Breast epithelium (tissue), 4 donors: ENCODE data around the gene TXNL1. TPM values are rescaled to one million over a fixed set of nuclear protein-coding genes. Genes with fewer than 3 reads are reported as not detected.

ENCODE experiments used
- DNase-seq, 2 donors: peaks; one replicate each; pipeline ENCODE4 v3.0.0-alpha.2; 2019; ENCODE audit warnings: low spot score in 2 of 2
- H3K27ac ChIP-seq, 2 donors: fragments of 200-600 bp; sonication (generic) in 1 of 2; one replicate each; pipeline ENCODE4 v1.5.1; 2016 to 2019; ENCODE audit warnings: mild to moderate bottlenecking in 1 of 2
- H3K27me3 ChIP-seq, 2 donors: fragments of 200-600 bp; sonication (generic) in 1 of 2; one replicate each; pipeline versions ENCODE4 v1.5.1 to v1.6.0; 2017 to 2019; ENCODE audit warnings: control low read depth in 1 of 2, mild to moderate bottlenecking in 1 of 2
- H3K36me3 ChIP-seq: fragments of 200-600 bp; one replicate; pipeline ENCODE4 v1.5.1; 2019
- H3K4me1 ChIP-seq, 2 donors: fragments of 200-600 bp; sonication (generic); one replicate each; pipeline ENCODE4 v1.5.1; 2016 to 2019; ENCODE audit warnings: control low read depth in 1 of 2
- H3K4me3 ChIP-seq, 3 donors: fragments of 200-600 bp; sonication (generic); 1 replicate in 2 of 3; 2 replicates in 1 of 3; pipeline ENCODE4 v1.5.1; 2016 to 2019; ENCODE audit warnings: mild to moderate bottlenecking in 3 of 3, moderate library complexity in 2 of 3
- H3K9me3 ChIP-seq, 2 donors: fragments of 200-600 bp; sonication (generic) in 1 of 2; one replicate each; pipeline ENCODE4 v1.5.1; 2016 to 2019; ENCODE audit warnings: control low read depth in 1 of 2
- CTCF ChIP-seq, 3 donors: fragments of 450-650 bp; IDR thresholded peaks; one replicate each; pipeline ENCODE4 v1.5.1; 2016 to 2017; ENCODE audit warnings: antibody characterized with exemption in 3 of 3, mild to moderate bottlenecking in 3 of 3, moderate library complexity in 3 of 3
- POLR2A ChIP-seq: fragments of 450-650 bp; IDR thresholded peaks from one replicate; pipeline ENCODE4 v1.6.1; 2016; ENCODE audit warnings: antibody characterized with exemption, mild to moderate bottlenecking, moderate library complexity
- POLR2AphosphoS5 ChIP-seq, 3 donors: sonication (generic); formaldehyde crosslinking; IDR thresholded peaks; one replicate each; pipeline ENCODE4 v1.6.1; 2017; ENCODE audit warnings: antibody characterized with exemption in 3 of 3
- intact Hi-C: fragments of 100-400 bp; cut with DNase I; formaldehyde crosslinking; loops from one replicate; pipeline ENCODE4 v1.15.1; 2023; ENCODE audit warnings: low total_unique reads
- total RNA-seq, 3 donors: library from RNA; depleted of rRNA; stranded (reverse); fragments of >200 nt; gene quantifications; one replicate each; pipeline ENCODE4 v1.1.0, GENCODE V29; 2016

The TXNL1 gene
- total RNA-seq, 3 donors from 2014 or later, result 35.4 to 47.0 (median 45.5) TPM

DNA sequence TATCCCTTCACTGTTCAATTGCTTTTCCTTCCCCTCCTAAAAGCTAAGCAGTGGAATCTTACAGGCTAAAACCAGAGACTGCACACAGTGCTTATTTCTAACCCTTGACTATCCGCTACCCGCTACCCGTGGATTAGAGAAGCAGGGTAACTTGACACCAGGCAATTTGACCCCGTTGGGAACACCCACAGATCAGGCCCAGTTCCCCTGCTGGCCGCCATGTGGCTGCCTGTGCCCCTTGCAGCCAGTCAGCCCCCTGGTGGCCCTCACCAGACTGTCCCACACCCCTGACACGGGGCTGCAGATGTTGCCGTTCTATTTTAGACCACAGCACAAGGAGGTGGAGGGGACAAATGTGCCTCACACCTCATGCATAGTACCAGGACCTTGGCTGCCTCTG, 74.8 kb downstream of the TXNL1 start:
- H3K27ac ChIP-seq, result peak overlapping the region; percentile 33 to 68
- H3K4me1 ChIP-seq, result no peaks in the 10 kb centered on the region
- no peak for DNase-seq
- no peaks in the 10 kb centered on the region for H3K36me3 ChIP-seq
- intact Hi-C loops, result no loop called here
- TF ChIP-seq POLR2A, result no peak
- no peak for TF ChIP-seq POLR2AphosphoS5 (IDR thresholded peaks at IDR 0.05)
- TF ChIP-seq CTCF (IDR thresholded peaks at IDR 0.05), result no peak
- no peak overlapping the region for H3K4me3 ChIP-seq
- H3K27me3 ChIP-seq, result no peaks in the 10 kb centered on the region
- H3K9me3 ChIP-seq, result no peaks in the 10 kb centered on the region

GRCh38 chr18:56562479-56562878, 75.9 kb downstream of the TXNL1 start:
- Histone ChIP-seq H3K36me3 (no peaks in the 10 kb centered on the region), H3K4me1 (no peaks in the 10 kb centered on the region), H3K9me3 (no peaks in the 10 kb centered on the region), H3K27me3 (no peaks in the 10 kb centered on the region), H3K27ac (no peak overlapping the region), H3K4me3 (no peak overlapping the region)
- intact Hi-C loops, result no loop called here
- no peak for TF ChIP-seq POLR2AphosphoS5 (IDR thresholded peaks at IDR 0.05)
- TF ChIP-seq CTCF (IDR thresholded peaks at IDR 0.05), result no peak
- no peak for TF ChIP-seq POLR2A
- DNase-seq, result no peak

DNA sequence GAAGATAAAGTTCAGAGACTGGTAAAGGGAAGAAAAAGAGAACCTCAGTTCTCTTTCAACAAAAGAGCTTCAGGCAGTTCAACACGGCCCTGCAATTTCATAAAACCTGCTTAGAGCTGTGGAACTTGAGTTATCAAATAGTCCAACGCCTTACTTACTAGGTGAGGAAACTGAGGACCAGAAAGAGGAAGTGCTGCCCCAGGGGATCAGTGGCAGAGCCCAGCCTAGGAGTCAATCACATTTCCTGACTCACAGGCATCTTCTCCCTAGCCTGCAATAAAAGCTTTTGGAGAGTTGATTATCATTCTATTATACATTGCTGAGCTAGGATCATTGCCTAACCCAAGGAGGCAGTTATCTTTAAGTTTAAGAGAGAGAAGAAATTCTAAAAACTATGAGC, 77.4 kb downstream of the TXNL1 start:
- intact Hi-C loops, result no loop called here
- H3K9me3 ChIP-seq, result no peaks in the 10 kb centered on the region
- H3K4me3 ChIP-seq, result no peak overlapping the region
- no peak for DNase-seq
- no peaks in the 10 kb centered on the region for H3K36me3 ChIP-seq
- no peak for TF ChIP-seq POLR2AphosphoS5 (IDR thresholded peaks at IDR 0.05)
- no peak for TF ChIP-seq CTCF (IDR thresholded peaks at IDR 0.05)
- H3K27ac ChIP-seq, result no peak overlapping the region
- H3K27me3 ChIP-seq, result no peaks in the 10 kb centered on the region
- no peaks in the 10 kb centered on the region for H3K4me1 ChIP-seq

- TF ChIP-seq POLR2AphosphoS5 (IDR thresholded peaks at IDR 0.05), result no peak
- H3K27ac ChIP-seq, result no peak overlapping the region
- H3K9me3 ChIP-seq, result no peaks in the 10 kb centered on the region
- H3K4me3 ChIP-seq, result no peak overlapping the region
- H3K27me3 ChIP-seq, result no peaks in the 10 kb centered on the region
- no peaks in the 10 kb centered on the region for H3K36me3 ChIP-seq
- no peaks in the 10 kb centered on the region for H3K4me1 ChIP-seq
- intact Hi-C loops, result no loop called here
- no peak for DNase-seq
Observed at GRCh38 chr18:56559044-56559443, 79.3 kb downstream of the TXNL1 start.

GRCh38 chr18:56556907-56557306, 81.5 kb downstream of the TXNL1 start:
- Histone ChIP-seq H3K4me3 (no peak overlapping the region), H3K27ac (no peak overlapping the region), H3K4me1 (no peaks in the 10 kb centered on the region), H3K9me3 (no peaks in the 10 kb centered on the region), H3K27me3 (no peaks in the 10 kb centered on the region), H3K36me3 (no peaks in the 10 kb centered on the region)
- no peak for DNase-seq
- intact Hi-C loops, result no loop called here
- TF ChIP-seq CTCF (IDR thresholded peaks at IDR 0.05) (no peak), POLR2AphosphoS5 (IDR thresholded peaks at IDR 0.05) (no peak), POLR2A (no peak)

- no peaks in the 10 kb centered on the region for H3K4me1 ChIP-seq
- no peak overlapping the region for H3K27ac ChIP-seq
- TF ChIP-seq CTCF (IDR thresholded peaks at IDR 0.05) (no peak), POLR2A (no peak), POLR2AphosphoS5 (IDR thresholded peaks at IDR 0.05) (no peak)
- intact Hi-C loops, result no loop called here
- H3K27me3 ChIP-seq, result no peaks in the 10 kb centered on the region
- H3K9me3 ChIP-seq, result no peaks in the 10 kb centered on the region
- no peak overlapping the region for H3K4me3 ChIP-seq
- no peaks in the 10 kb centered on the region for H3K36me3 ChIP-seq
- DNase-seq, result no peak
Observed at GRCh38 chr18:56550121-56550520, 88.3 kb downstream of the TXNL1 start.
